Measurements from ENCODE around the gene RUNX1. TPM values are rescaled to one million over a fixed set of nuclear protein-coding genes. Genes with fewer than 3 reads are reported as not detected.
A peak's percentile ranks its signal among the peaks of the same experiment; 100 is the strongest.

RUNX1 gene
- total and polyA plus RNA-seq, 10 of the 15 experiments (the other 5 are each of a cell fraction or from before 2014, with no cell fraction given), result 0.90 to 15.2 (median 4.1) TPM

GRCh38 chr21:35025206-35026152, 23.6 kb downstream of the RUNX1 start (continued):
- TF ChIP-seq POLR2AphosphoS2 (IDR thresholded peaks at IDR 0.05; ENCODE audit: low read depth, low read length), result no peak
- TF ChIP-seq RBBP5 (conservative IDR thresholded peaks at IDR 0.05), result no peak
- no peak for TF ChIP-seq MLLT1 (IDR thresholded peaks at IDR 0.05)
- TF ChIP-seq CHD1 (IDR thresholded peaks at IDR 0.05; ENCODE audit: low read depth, low read length), result no peak
- no peak for TF ChIP-seq TCF7 (IDR thresholded peaks at IDR 0.05; ENCODE audit: borderline replicate concordance)

- Histone ChIP-seq H2AFZ (ENCODE audit: control insufficient read depth, low read depth, low read length) (no peak overlapping the region), H3K36me3 (ENCODE audit: control insufficient read depth in 2 of 2, insufficient read depth in 2 of 2, low read length in 1 of 2) (no peaks in the 10 kb centered on the region), H3K27me3 (replicated peaks in 1 of 2; ENCODE audit: control insufficient read depth in 2 of 2, insufficient read depth in 2 of 2, low read length in 1 of 2) (no peaks in the 10 kb centered on the region; a peak in 2 of 4 replicates), H3K79me2 (ENCODE audit: control insufficient read depth, insufficient read depth, low read length) (no peaks in the 10 kb centered on the region), H3K4me1 (ENCODE audit: control insufficient read depth, insufficient read depth, low read length) (peaks cover 25% of the 10 kb centered on the region), H4K20me1 (ENCODE audit: control insufficient read depth, insufficient read depth) (no peaks in the 10 kb centered on the region), H3K9me3 (replicated peaks; ENCODE audit: control insufficient read depth, insufficient read depth, low read length) (no peaks in the 10 kb centered on the region; the same call in 2 of the 3 replicates), H3K4me3 (no peak overlapping the region), H3K27ac (ENCODE audit: control insufficient read depth, insufficient read depth) (no peak overlapping the region), H3K4me2 (ENCODE audit: control insufficient read depth, insufficient read depth) (no peak overlapping the region), H3K9ac (ENCODE audit: control insufficient read depth, insufficient read depth, low read length) (no peak overlapping the region)
- RAD21 ChIA-PET (ENCODE audit: unreplicated experiment), result no interaction called here
- TF ChIP-seq LARP7 (IDR thresholded peaks at IDR 0.05) (no peak), JUNB (IDR thresholded peaks at IDR 0.05) (peak; percentile 42)
- FAIRE-seq, result no peak
- no peak for ATAC-seq
- SMC1A ChIA-PET (ENCODE audit: uncharacterized antibody, unreplicated experiment), result no interaction called here
- CTCF ChIA-PET, result no interaction called here
- POLR2A ChIA-PET, result no interaction called here
- in situ Hi-C loops (cut with MboI) (no loop called here), intact Hi-C loops (cut with micrococcal nuclease; ENCODE audit: unreplicated experiment) (no loop called here)
- no peak for DNase-seq (ENCODE audit: low read depth, low spot score)
- no TSS peak for BruUV-seq (replicated peaks)
These were observed 24.6 kb downstream of the RUNX1 start for GRCh38 chr21:35024513-35024912.

Measured in GM12878 (cell line).